ENCODE data around the gene SMAD3.

Gene SMAD3

DNA sequence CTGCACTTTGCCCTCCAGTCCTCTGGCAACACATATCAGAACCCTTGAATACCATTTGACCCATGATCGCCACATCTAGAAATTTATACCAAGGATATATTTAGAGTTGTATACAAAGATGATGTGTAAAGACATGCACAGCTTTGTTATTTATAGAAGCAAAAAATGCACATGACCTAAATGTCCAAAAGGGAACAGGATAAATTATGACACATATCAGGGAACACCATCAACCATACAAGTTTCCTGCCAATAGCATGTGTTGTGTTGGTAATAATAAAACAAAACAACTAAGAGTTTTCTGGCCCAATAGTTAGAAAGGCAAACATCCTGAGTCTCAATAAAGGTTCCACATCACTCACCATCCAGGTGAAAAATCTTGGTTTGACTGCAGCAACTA lies 137.6 kb downstream of the SMAD3 start:
- no peak for DNase-seq

DNA sequence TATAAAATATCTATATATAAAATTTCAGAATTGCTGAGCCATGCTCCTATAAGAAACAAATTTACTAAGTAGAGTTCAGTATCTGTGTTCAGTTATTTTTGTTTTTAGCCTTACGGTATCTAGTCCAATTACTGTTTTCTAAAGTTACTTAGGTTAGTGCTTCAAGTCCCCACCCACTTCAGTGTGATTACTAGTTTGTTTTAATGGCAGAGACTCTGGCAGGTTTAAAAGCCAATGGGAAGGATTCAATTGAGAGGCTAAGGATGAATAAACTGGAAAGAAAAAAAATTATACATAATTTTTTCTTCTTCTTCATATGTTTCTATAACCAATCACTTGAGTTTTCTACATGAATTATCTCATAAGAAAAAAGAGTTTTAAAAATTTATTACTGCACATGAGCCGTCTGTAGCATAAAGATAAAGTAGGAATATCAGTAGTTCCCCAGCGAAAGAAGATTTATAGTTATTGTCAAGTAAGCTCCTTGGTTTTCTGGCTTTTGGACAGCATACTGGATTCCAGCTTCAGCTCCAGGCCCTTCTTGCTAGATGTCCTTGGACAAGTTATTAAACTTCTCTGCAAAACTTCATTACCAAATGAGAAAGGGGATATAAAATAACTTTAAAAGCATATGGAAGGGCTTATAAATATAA lies 142.3 kb downstream of the SMAD3 start:
- no peak for DNase-seq

DNA sequence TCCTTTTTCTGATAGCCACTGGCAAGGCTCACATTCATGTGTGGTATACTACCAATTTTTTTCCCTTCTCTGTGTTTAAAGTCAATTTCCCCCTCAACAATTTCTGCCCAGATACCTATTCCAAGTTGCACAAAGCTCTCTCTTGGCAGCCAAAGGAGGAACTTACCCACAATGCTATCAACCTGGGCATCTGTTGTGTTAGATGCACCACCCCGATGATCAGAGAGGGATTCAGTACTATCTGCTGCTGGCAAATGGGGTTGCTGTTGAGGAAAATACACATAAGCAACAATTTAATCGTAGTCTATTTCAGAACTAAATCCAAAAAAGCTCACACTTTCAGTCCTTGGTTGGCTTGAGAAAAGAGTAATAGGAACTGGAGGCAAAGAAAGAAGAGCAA lies 143.0 kb downstream of the SMAD3 start:
- DNase-seq: no peak

DNA sequence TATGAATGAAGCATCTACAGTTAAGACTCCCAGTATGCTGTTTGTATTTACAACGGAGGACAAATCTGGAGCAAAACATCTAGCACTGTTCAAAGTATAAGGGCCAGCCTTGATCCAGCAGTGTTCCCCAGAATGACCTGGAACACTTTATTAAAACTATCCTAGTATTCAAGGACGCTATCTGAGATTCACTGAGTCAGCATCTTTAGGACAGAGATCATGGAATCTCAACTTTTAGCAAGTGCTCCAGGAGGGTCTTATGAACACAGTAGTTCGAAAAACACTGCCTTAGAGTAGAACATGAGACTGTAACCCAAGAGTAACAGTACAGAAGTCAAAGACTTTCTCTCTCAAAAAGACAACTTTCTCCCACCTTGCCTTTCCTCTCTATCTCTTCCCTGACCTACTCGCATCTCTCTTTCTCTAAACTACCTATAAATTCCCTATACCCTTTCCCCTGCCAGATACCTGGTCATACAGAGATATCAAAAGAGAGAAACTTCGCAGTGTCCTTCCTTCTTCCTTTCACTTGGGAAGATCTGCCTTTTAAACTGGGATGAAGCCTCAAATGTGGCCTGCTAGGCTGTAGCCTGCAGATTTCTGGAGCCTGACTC lies 145.3 kb downstream of the SMAD3 start:
- no peak for DNase-seq

DNA sequence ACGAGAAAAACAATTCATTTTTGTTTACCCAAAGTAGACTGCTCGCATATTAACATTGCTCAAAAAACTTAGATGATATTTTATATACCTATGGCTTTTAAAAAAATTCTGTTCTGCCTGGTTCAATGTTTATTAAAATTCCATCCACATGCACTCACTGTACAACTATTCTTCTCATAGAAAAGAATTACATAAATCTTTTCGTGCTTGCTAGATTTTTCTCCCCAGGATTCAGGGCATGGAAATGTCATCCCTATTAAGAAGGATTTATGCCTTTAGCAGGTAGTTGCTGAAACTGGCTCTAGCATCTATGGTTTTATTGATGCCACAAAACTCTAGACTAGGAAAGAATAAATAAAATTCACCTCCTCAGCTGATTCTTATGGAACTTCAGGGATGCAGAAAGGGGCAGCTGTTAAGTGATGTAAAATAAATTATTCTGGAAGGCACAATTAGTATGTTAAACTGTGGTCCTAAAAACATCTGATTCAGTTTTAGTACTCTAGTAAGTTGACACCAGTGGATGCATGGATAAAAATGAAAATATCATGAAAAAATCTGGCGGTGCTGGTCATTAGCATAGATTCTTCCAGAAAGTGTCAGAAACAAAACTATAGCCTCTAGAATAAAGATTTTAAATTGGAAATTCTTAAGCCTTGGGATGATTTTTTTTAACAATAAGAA lies 147.4 kb downstream of the SMAD3 start:
- DNase-seq: no peak

DNA sequence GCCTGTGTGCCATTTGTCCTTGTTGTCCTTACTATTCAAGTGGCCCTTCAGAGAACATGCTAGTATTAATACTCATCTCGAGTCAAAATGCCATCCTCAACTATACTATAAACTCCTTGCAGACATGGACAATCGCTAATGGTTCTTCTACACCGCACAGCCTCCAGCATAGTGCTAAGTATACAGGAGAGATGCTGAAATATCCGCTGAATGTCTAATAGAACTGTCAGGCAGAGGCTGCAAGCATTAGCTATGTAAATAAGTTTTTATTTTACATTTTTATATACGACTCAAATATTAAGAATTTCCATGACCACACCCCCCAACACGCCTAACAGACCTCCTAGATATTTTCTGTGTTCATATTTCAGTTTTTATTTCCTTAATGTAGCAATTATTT lies 149.7 kb downstream of the SMAD3 start:
- no peak for DNase-seq

DNA sequence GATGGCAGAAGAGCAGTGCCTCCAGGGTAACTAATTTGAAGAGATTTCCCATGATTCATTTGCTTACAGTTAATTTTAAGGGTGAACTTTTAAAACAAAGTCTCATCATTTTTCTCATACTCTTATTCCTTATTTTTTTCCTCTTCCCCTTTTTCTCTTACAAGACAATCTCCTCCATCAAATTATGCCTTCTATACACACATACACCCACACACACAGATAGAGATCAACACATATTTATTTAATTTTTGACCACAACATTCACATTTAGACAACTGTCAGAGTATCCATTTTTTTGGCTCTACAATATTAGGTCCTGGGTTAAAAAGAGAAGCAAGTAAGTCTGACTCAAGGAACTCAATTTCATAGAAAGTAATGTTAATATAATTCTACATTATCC lies 151.5 kb downstream of the SMAD3 start:
- DNase-seq: no peak

DNA sequence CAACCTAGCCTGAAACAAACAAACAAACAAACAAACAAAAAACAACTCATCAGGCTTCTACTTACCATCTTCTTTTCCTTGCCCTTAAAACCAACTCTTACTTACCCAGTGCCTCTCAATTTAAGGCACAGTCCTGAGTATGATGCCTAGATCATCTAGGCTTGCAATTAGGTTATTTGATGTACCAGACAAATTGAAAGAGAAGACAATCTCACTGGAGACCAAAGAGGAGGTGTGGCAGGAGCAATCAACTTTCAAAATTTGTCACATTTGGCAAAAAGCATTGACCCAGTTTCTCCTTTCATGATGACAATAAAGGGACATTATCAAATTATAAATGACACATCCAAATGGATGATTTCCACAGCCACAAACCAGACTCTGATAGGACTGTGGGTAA lies 153.0 kb downstream of the SMAD3 start:
- DNase-seq: no peak

DNA sequence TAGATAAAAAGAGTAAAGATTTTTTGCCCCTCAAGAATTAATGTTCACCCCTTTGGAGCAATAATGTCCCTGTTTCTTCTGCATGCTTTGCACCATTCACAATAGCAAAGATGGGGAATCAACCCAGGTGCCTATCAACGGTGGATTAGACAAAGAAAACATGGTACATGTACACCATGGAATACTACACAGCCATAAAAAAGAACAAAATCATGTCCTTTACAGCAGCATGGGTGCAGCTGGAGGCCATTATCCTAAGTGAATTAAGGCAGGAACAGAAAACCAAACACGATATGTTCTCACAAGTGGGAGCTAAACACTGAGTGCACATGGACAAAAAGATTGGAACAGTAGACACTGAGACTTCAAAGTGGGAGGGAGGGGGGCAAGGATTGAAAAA lies 153.9 kb downstream of the SMAD3 start:
- no peak for DNase-seq

DNA sequence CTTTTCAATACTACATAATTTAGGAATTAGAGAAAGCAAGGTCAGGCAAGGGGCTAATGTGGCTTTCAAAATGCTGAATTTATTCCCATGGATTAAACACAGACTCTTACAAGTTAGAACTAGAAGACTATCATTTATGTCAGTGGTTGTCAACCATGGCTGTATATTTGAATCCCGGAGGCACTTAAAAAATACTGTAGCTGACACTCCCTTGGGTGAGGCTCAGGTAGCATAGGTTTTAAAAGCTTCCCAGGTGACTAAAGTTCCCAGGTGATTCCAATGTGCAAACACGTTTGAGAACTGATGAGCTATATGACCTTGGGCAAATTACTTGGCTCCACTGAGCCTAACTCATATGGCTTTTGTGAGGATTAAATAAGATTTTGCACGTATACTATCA lies 159.5 kb downstream of the SMAD3 start:
- DNase-seq: no peak

DNA sequence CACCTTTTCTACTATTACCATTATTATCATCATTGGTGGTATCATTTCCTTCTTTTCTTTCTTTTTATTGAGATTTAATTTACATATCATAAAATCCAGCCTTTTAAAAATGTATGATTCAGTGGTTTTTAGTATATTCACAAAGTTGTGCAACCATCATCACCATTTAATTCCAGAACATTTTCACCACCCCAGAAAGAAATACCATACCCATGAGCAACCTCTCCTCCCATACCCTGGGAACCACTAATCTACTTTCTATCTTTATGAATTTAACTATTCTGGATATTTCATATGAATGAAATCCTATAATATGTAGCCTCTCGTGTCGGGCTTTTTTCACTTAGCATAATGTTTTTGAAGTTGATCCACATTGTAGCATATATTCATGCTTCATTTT lies 159.9 kb downstream of the SMAD3 start:
- no peak for DNase-seq

DNA sequence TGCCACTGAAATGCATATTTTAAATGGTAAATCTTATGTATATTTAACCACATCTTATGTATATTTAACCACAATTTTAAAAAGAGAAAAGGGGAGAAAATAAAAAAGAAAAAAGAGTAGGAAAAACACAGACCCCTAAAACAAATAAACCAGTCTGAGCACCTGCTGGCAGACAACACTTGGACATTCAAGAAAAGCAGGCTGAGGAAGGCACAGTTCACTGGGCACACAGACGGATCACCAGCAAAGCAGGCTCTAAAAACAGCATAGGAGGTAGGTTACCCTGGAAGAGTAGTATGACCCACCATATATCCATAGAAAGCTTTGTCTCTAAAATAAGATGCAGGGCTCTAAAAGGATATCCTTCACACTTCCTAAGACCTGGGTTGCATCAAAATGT lies 162.0 kb downstream of the SMAD3 start:
- DNase-seq: no peak

DNA sequence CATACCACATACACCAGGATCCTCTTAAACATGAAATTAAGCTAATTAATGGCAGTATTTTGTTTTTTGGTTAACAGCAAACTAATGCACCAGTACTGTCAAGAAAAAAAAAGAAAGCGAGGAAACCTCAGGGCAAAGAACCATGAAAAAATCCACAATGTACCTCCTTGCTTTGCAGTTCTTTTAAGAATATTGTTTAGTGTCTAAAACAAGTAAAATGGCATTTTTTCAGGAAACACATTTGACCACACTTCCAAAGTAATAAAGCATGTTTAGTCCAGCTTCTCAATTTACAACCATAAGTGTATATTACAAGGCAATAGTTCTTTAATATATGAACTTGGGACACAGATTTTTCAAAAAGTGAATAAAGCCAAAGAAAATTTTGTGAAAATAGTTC lies 162.4 kb downstream of the SMAD3 start:
- DNase-seq: no peak

DNA sequence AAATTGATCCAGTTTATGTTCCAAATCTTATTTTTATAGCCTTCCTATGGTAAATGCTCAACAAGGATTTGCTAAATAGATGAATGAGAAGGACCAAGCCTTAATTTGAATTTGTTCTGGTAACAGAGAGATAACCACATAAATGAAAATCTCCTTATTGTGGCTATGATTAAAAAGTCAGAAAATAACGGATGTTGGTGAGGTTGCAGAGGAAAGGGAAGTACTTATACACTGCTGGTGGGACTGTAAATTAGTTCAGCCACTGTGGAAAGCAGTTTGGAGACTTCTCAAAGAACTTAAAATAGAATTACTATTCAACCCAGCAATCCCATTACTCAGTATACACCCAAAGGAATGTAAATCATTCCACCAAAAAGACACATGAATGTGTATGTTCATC lies 162.9 kb downstream of the SMAD3 start:
- DNase-seq: no peak

DNA sequence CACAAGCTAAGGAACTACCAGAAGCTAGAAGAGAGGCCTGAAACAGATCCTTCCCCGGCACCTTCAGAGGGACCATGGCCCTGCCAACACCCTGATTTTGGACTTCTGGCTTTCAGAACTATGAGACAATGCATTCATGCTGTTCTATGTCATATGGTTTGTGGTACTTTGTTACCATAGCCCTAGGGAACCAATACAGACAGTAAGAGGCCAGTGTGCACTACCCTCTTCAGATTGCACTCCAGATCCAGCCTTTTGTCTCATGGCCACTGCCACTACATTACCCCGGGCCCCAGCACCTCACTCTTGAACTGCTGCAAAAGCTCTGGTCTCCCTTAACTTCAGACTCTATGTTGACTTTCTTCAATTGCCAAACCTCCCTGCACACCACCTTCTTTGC lies 165.1 kb downstream of the SMAD3 start:
- no peak for DNase-seq

DNA sequence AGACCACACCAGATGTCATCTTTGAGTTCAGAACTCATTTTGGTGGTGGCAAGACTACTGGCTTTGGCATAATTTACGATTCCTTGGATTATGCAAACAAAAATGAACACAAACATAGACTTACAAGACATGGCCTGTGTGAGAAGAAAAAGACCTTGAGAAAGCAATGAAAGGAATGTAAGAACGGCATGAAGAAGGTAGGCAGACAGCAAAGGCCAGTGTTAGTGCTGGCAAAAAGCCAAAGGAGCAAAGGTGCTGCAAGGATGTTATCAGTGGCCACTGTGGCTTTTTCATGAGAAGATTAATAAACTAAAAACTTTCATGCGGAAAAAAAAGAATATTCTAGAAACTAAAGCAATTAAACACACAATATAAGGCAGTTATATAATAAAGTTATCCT lies 167.2 kb downstream of the SMAD3 start:
- DNase-seq: no peak

DNA sequence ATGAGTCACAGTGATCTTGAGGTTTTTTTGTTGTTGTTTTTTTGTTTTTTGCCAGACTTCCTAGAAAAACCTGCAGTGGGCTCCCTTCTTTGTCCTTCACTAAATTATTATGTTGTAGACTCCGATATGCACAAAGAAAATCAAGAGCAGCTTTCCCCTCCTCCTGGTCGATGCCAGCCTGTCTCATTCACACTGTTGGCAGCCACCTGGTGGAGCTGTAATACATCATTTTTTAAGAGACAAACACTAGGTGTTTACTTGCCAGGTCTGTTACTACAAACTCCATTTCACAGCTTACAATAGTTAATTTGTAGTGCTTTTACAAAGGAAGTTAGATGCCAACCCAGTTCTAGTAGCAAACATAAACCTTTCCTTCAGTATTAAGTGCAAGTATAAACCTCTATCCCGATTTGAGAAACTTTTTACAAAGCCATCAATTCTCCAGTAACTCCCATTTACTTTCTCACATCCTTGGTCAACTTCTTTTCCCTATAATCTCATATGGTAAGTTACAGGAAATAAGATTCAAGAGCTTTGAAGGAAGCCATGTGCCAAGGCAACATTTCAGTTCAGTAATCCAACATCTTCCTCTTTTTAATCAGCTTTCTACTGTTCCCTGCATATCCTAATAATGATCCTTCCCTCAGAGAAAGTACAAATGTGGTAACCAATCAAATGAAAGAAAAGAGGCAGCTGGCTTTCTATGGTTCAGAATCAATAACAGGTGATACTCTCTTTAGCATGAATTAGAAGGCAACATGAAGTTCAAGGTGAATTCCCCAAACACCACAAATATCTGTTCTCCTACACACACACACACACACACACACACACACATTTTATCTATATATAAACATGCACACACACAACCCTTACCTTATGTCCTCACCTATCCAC lies 175.1 kb downstream of the SMAD3 start:
- DNase-seq: peak; percentile 56

DNA sequence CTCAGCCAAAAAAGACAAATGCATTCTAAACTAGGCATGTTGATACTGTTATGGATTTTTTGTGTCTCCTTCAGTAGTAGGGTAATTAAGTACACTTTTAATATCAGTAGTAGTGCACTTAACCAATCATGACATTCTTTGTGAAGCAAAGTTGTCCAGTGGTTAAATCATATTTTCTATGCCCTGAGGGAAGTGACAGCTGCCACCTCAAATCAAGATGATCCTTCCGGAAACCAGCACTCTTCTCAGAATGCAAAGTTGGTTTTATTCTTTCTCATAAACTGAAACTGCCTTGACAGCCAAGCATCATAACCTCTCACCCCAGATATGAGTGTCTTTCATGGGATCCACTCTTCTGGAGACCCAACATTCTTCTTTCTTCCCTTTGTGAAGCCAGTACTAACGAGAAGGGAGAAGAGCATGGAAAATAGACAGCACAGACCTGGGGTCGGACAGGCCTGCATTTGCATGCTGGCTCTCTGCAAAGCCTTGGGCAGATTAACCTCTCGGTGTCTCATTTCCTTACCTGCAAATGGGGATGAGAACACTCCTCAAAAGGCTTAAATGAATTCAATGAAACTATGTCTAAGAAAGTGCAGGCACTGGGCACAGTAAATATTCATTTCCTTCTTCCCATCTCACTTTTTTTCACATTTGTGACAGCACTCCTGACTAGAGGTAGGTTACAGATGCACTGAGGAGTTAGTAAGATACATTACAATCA lies 175.9 kb downstream of the SMAD3 start:
- DNase-seq: peak; percentile 35

DNA sequence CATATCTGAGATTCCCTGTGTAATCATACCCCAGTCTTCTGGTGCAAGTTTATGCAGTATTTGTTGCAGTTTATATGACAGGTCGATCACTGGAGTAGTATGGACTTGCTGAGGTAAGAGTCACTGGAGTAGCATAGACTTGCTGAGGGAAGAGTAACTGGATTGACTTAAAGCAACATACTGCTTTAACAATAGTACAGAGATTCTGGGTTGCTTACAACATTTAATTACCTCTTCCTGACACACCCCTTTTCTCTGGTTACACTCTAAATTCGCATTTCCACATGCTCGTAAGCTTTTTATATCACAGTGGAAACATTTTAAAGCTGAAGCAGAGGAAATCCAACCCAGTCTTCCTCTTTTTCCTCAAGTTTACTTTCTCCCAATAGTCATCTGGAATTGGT lies 177.3 kb downstream of the SMAD3 start:
- DNase-seq: no peak

Measured in CD4-positive, alpha-beta T cell treated with Interleukin-21 for 1 hour (primary cell).